GOT3 (cell line): Measurements from ENCODE around the gene PRKG1.
"Not testable (repeated sequence)": the region's sequence is repeated elsewhere in the genome, so short reads cannot be mapped to it uniquely, and the experiment has no call there.

Source experiments
- DNase-seq: peaks from one replicate; lab custom pipeline; 2025; ENCODE audit warnings: mixed read lengths; lab: John Stamatoyannopoulos, UW

PRKG1 gene

GRCh38 chr10:51170518-51171245 is 96.4 kb downstream of the PRKG1 start:
- no peak for DNase-seq

- no peak for DNase-seq
Measured at GRCh38 chr10:51171946-51172345, 97.7 kb downstream of the PRKG1 start.

- no peak for DNase-seq
Measured at GRCh38 chr10:51176976-51177695, 102.8 kb downstream of the PRKG1 start.

GRCh38 chr10:51178634-51179033 is 104.3 kb downstream of the PRKG1 start:
- no peak for DNase-seq

GRCh38 chr10:51180141-51180540 is 105.9 kb downstream of the PRKG1 start:
- DNase-seq = no peak

GRCh38 chr10:51183783-51184182 is 109.5 kb downstream of the PRKG1 start:
- DNase-seq = no peak

GRCh38 chr10:51186361-51186760 is 112.1 kb downstream of the PRKG1 start:
- no peak for DNase-seq

- no peak for DNase-seq
Measured at GRCh38 chr10:51188008-51188407, 113.7 kb downstream of the PRKG1 start.

GRCh38 chr10:51188866-51189265 is 114.6 kb downstream of the PRKG1 start:
- DNase-seq = no peak

- no peak for DNase-seq
Measured at GRCh38 chr10:51196508-51197175, 122.4 kb downstream of the PRKG1 start.

- DNase-seq = no peak
Measured at GRCh38 chr10:51198170-51198569, 123.9 kb downstream of the PRKG1 start.

GRCh38 chr10:51201947-51202346 is 127.7 kb downstream of the PRKG1 start:
- DNase-seq = no peak

GRCh38 chr10:51203359-51203758 is 129.1 kb downstream of the PRKG1 start:
- DNase-seq = no peak

- DNase-seq = no peak
Measured at GRCh38 chr10:51204066-51204465, 129.8 kb downstream of the PRKG1 start.

- no peak for DNase-seq
Measured at GRCh38 chr10:51204701-51205100, 130.4 kb downstream of the PRKG1 start.

GRCh38 chr10:51206500-51206899 is 132.2 kb downstream of the PRKG1 start:
- no peak for DNase-seq

- not testable (repeated sequence) for DNase-seq
Measured at GRCh38 chr10:51212937-51213336, 138.7 kb downstream of the PRKG1 start.

- no peak for DNase-seq
Measured at GRCh38 chr10:51214207-51215196, 140.2 kb downstream of the PRKG1 start.

GRCh38 chr10:51215951-51216834 is 141.9 kb downstream of the PRKG1 start:
- DNase-seq = no peak

GRCh38 chr10:51217505-51217904 is 143.2 kb downstream of the PRKG1 start:
- DNase-seq = no peak

- no peak for DNase-seq
Measured at GRCh38 chr10:51224671-51225161, 150.4 kb downstream of the PRKG1 start.
